Measurements from ENCODE around the gene PPCDC. TPM values are rescaled to one million over a fixed set of nuclear protein-coding genes. Genes with fewer than 3 reads are reported as not detected.
A peak's percentile ranks its signal among the peaks of the same experiment; 100 is the strongest.

The PPCDC gene
- polyA plus RNA-seq, 1 of the 3 experiments (the other 2 are of a cell fraction): 19.8 TPM

- TF ChIP-seq PBX3 (IDR thresholded peaks at IDR 0.05) (no peak), JUND (IDR thresholded peaks at IDR 0.05) (no peak), SIN3A (IDR thresholded peaks at IDR 0.05; ENCODE audit: borderline replicate concordance, low read depth, low read length) (no peak), TEAD4 (IDR thresholded peaks at IDR 0.05; ENCODE audit: borderline replicate concordance, insufficient read depth) (no peak), POLR2AphosphoS5 (IDR thresholded peaks at IDR 0.05; ENCODE audit: low read depth, low read length) (no peak), TCF12 (IDR thresholded peaks at IDR 0.05) (no peak), IRF3 (IDR thresholded peaks at IDR 0.05; ENCODE audit: low read depth, low read length) (no peak), RFX5 (IDR thresholded peaks at IDR 0.05; ENCODE audit: low read length) (no peak), GATA2 (CRISPR knock-in tag; IDR thresholded peaks at IDR 0.05) (no peak), NFIC (IDR thresholded peaks at IDR 0.05; ENCODE audit: borderline replicate concordance) (no peak)
Measured at GRCh38 chr15:74978077-74978476, 45.3 kb upstream of the PPCDC start (continued).

GRCh38 chr15:74978503-74978902, 44.9 kb upstream of the PPCDC start:
- no peaks in the 10 kb centered on the region for H3K9me3 ChIP-seq

More at GRCh38 chr15:74978503-74978902, 44.9 kb upstream of the PPCDC start:
- no peak overlapping the region for H3K4me2 ChIP-seq
- WGBS (ENCODE audit: low lambda C conversion rate): 8% methylated on average over 3 of the region's 3 CpGs
- no peaks in the 10 kb centered on the region for H3K36me3 ChIP-seq (replicated peaks in 1 of 2; ENCODE audit: control insufficient read depth in 1 of 2, insufficient read depth in 2 of 2, low read length in 1 of 2)
- CTCF ChIA-PET: interaction anchor here (1.1 to 1.6 kb wide), 6 partner anchors 10 to 45 kb away, joined by 3 to 9 read pairs (median 3); partner anchors contain the start of gene PPCDC
- no peaks in the 10 kb centered on the region for H4K20me1 ChIP-seq (ENCODE audit: insufficient read depth)
- DNase-seq: no peak
- no peak overlapping the region for H3K4me3 ChIP-seq (ENCODE audit: low read depth in 2 of 2, low read length in 1 of 2)
- H3K4me1 ChIP-seq (ENCODE audit: control insufficient read depth in 1 of 2, insufficient read depth in 2 of 2, low read depth in 1 of 2, low read length in 1 of 2): peaks cover 0 to 4% of the 10 kb centered on the region in 2 experiments; a peak in 1 of 4 replicates
- no peaks in the 10 kb centered on the region for H3K9me2 ChIP-seq
- no peaks in the 10 kb centered on the region for H3K79me2 ChIP-seq (ENCODE audit: insufficient read depth)
- no peak overlapping the region for H3K27ac ChIP-seq (ENCODE audit: low read depth in 2 of 2, low read length in 1 of 2)
- peaks cover 5% of the 10 kb centered on the region for H3F3A ChIP-seq (replicated peaks; ENCODE audit: insufficient read depth)
- H3K9ac ChIP-seq: no peak overlapping the region
- peak; percentile 11; the same call in 1 of the 2 replicates for TF ChIP-seq JUND (IDR thresholded peaks at IDR 0.05)
- no peak for TF ChIP-seq ZBTB33 (IDR thresholded peaks at IDR 0.05; ENCODE audit: borderline replicate concordance, low read depth)
- no peak for TF ChIP-seq PBX3 (IDR thresholded peaks at IDR 0.05)
- peak; percentile 44; the same call in 1 of the 2 replicates for TF ChIP-seq FOSL2 (IDR thresholded peaks at IDR 0.05; ENCODE audit: borderline replicate concordance, low read depth)
- no peak for TF ChIP-seq ELF1 (IDR thresholded peaks at IDR 0.05)
- TF ChIP-seq MXI1 (IDR thresholded peaks at IDR 0.05; ENCODE audit: low read depth, low read length): no peak
- no peak for TF ChIP-seq CTCF (IDR thresholded peaks at IDR 0.05)
- TF ChIP-seq MEF2A (IDR thresholded peaks at IDR 0.05; ENCODE audit: borderline replicate concordance, low read depth): no peak
- H2AFZ ChIP-seq (ENCODE audit: low read depth): no peak overlapping the region
- no peaks in the 10 kb centered on the region for H3K27me3 ChIP-seq (ENCODE audit: insufficient read depth)
- POLR2A ChIA-PET: interaction anchor here (2.2 kb wide), 1 partner anchor 21 kb away, joined by 8 read pairs; the partner anchor contains the start of gene RPP25
